ENCODE results near the gene PRKAG3. TPM values are rescaled to one million over a fixed set of nuclear protein-coding genes. Genes with fewer than 3 reads are reported as not detected.

PRKAG3 gene
- polyA plus RNA-seq, 1 of the 3 experiments (the other 2 are of a cell fraction), result not detected

- H4K20me1 ChIP-seq (ENCODE audit: insufficient read depth), result no peaks in the 10 kb centered on the region
- POLR2A ChIA-PET, result interaction anchor here (0.7 to 2.4 kb wide), 6 partner anchors 13 to 253 kb away, joined by 3 to 8 read pairs (median 4); partner anchors contain the start of gene PLCD4
- peaks cover 7 to 71% of the 10 kb centered on the region in 2 experiments; a peak in 2 of 4 replicates for H3K4me1 ChIP-seq (ENCODE audit: control insufficient read depth in 1 of 2, insufficient read depth in 2 of 2, low read depth in 1 of 2, low read length in 1 of 2)
- H3K9me2 ChIP-seq, result no peaks in the 10 kb centered on the region
- H3K9ac ChIP-seq, result no peak overlapping the region
- peak overlapping the region; percentile 74; the same call in 1 of the 2 replicates for H3K4me2 ChIP-seq
- peak overlapping the region in 1 of 2 experiments; percentile 16; a peak in 1 of 4 replicates for H3K27ac ChIP-seq (ENCODE audit: low read depth in 2 of 2, low read length in 1 of 2)
- no peaks in the 10 kb centered on the region for H3K36me3 ChIP-seq (replicated peaks in 1 of 2; ENCODE audit: control insufficient read depth in 1 of 2, insufficient read depth in 2 of 2, low read length in 1 of 2)
- H3K4me3 ChIP-seq (ENCODE audit: low read depth in 2 of 2, low read length in 1 of 2), result peak overlapping the region in 1 of 2 experiments; percentile 49; a peak in 2 of 4 replicates
- peak; percentile 33; the same call in 1 of the 2 replicates for TF ChIP-seq GATA2 (CRISPR knock-in tag; IDR thresholded peaks at IDR 0.05)
- peak; percentile 10 for TF ChIP-seq CHD2 (IDR thresholded peaks at IDR 0.05; ENCODE audit: low read length, partially characterized antibody)
- TF ChIP-seq TAF1 (IDR thresholded peaks at IDR 0.05; ENCODE audit: borderline replicate concordance, low read depth, low read length), result no peak
- peaks cover 46% of the 10 kb centered on the region for H3K27me3 ChIP-seq (ENCODE audit: insufficient read depth)
- H3K9me3 ChIP-seq, result no peaks in the 10 kb centered on the region
- H3F3A ChIP-seq (replicated peaks; ENCODE audit: insufficient read depth), result no peaks in the 10 kb centered on the region
- CTCF ChIA-PET, result interaction anchor here (0.9 to 16.1 kb wide), 5 partner anchors 16 to 141 kb away, joined by 4 to 249 read pairs (median 5); partner anchors contain the start of gene WNT10A
- H3K79me2 ChIP-seq (ENCODE audit: insufficient read depth), result no peaks in the 10 kb centered on the region
- WGBS (ENCODE audit: low lambda C conversion rate), result 30% methylated on average over 17 of the region's 21 CpGs
- H2AFZ ChIP-seq (ENCODE audit: low read depth), result no peak overlapping the region
- peak; percentile 92 for DNase-seq
Observed at GRCh38 chr2:218860950-218861381, 29.4 kb upstream of the PRKAG3 start.

- H3K9me2 ChIP-seq, result no peaks in the 10 kb centered on the region
- no peaks in the 10 kb centered on the region for H3K9me3 ChIP-seq
- peaks cover 7 to 74% of the 10 kb centered on the region in 2 experiments; a peak in 2 of 4 replicates for H3K4me1 ChIP-seq (ENCODE audit: control insufficient read depth in 1 of 2, insufficient read depth in 2 of 2, low read depth in 1 of 2, low read length in 1 of 2)
- DNase-seq, result no peak
- TF ChIP-seq TAF1 (IDR thresholded peaks at IDR 0.05; ENCODE audit: borderline replicate concordance, low read depth, low read length) (no peak), ELF1 (IDR thresholded peaks at IDR 0.05) (no peak), GATA2 (CRISPR knock-in tag; IDR thresholded peaks at IDR 0.05) (no peak), SIN3A (IDR thresholded peaks at IDR 0.05; ENCODE audit: borderline replicate concordance, low read depth, low read length) (no peak), CHD2 (IDR thresholded peaks at IDR 0.05; ENCODE audit: low read length, partially characterized antibody) (no peak), TCF12 (IDR thresholded peaks at IDR 0.05) (no peak), POLR2AphosphoS5 (IDR thresholded peaks at IDR 0.05; ENCODE audit: low read depth, low read length) (no peak), FOXJ3 (CRISPR knock-in tag; IDR thresholded peaks at IDR 0.05) (no peak), REST (IDR thresholded peaks at IDR 0.05; ENCODE audit: low read depth, low read length) (no peak), SMC3 (IDR thresholded peaks at IDR 0.05; ENCODE audit: low read depth, low read length) (no peak), TEAD4 (IDR thresholded peaks at IDR 0.05; ENCODE audit: borderline replicate concordance, insufficient read depth) (no peak), YY1 (IDR thresholded peaks at IDR 0.05; ENCODE audit: low read depth) (no peak), RCOR1 (IDR thresholded peaks at IDR 0.05; ENCODE audit: low read length) (no peak)
- TF ChIP-seq, protein P1, sequence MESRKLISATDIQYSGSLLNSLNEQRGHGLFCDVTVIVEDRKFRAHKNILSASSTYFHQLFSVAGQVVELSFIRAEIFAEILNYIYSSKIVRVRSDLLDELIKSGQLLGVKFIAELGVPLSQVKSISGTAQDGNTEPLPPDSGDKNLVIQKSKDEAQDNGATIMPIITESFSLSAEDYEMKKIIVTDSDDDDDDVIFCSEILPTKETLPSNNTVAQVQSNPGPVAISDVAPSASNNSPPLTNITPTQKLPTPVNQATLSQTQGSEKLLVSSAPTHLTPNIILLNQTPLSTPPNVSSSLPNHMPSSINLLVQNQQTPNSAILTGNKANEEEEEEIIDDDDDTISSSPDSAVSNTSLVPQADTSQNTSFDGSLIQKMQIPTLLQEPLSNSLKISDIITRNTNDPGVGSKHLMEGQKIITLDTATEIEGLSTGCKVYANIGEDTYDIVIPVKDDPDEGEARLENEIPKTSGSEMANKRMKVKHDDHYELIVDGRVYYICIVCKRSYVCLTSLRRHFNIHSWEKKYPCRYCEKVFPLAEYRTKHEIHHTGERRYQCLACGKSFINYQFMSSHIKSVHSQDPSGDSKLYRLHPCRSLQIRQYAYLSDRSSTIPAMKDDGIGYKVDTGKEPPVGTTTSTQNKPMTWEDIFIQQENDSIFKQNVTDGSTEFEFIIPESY (IDR thresholded peaks at IDR 0.05; ENCODE audit: borderline replicate concordance, low read depth), result no peak
- TF ChIP-seq, protein P2, sequence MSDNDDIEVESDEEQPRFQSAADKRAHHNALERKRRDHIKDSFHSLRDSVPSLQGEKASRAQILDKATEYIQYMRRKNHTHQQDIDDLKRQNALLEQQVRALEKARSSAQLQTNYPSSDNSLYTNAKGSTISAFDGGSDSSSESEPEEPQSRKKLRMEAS (IDR thresholded peaks at IDR 0.05; ENCODE audit: low read depth), result no peak
- no peaks in the 10 kb centered on the region for H4K20me1 ChIP-seq (ENCODE audit: insufficient read depth)
- CTCF ChIA-PET, result interaction anchor here (0.7 to 16.1 kb wide), 8 partner anchors 10 to 142 kb away, joined by 3 to 249 read pairs (median 5); partner anchors contain the start of gene WNT10A
- H2AFZ ChIP-seq (ENCODE audit: low read depth), result 0 out of 2 replicates have a peak overlapping the region, but pooled peaks have one; percentile 29
- no peaks in the 10 kb centered on the region for H3F3A ChIP-seq (replicated peaks; ENCODE audit: insufficient read depth)
- no peak overlapping the region for H3K9ac ChIP-seq
- H3K4me2 ChIP-seq, result peak overlapping the region; percentile 74
- peak overlapping the region; percentile 39 to 49; a peak in 3 of 4 replicates for H3K4me3 ChIP-seq (ENCODE audit: low read depth in 2 of 2, low read length in 1 of 2)
- H3K36me3 ChIP-seq (replicated peaks in 1 of 2; ENCODE audit: control insufficient read depth in 1 of 2, insufficient read depth in 2 of 2, low read length in 1 of 2), result no peaks in the 10 kb centered on the region
- peak overlapping the region in 1 of 2 experiments; percentile 59; a peak in 1 of 4 replicates for H3K27ac ChIP-seq (ENCODE audit: low read depth in 2 of 2, low read length in 1 of 2)
- POLR2A ChIA-PET, result interaction anchor here (0.7 to 2.4 kb wide), 6 partner anchors 14 to 252 kb away, joined by 3 to 8 read pairs (median 4); partner anchors contain the start of gene PLCD4
- H3K27me3 ChIP-seq (ENCODE audit: insufficient read depth), result peaks cover 46% of the 10 kb centered on the region
- no peaks in the 10 kb centered on the region for H3K79me2 ChIP-seq (ENCODE audit: insufficient read depth)
- 14% methylated on average over 17 of the region's 47 CpGs for WGBS (ENCODE audit: low lambda C conversion rate)
Observed at GRCh38 chr2:218859988-218860831, 28.6 kb upstream of the PRKAG3 start.

Data from SK-N-SH (cell line).